IMR-90 (cell line): ENCODE results near the gene RPL10A. TPM values are rescaled to one million over a fixed set of nuclear protein-coding genes. Genes with fewer than 3 reads are reported as not detected.

Experiments used
- ATAC-seq: fragments of 200-7000 bp; cut with Tn5 transposase; 2 replicates; pipeline ENCODE4 v1.9.1; 2020; ENCODE audit warnings: low read depth, mild to moderate bottlenecking, moderate library complexity
- BruUV-seq: library from RNA; stranded (reverse); fragments of 400-500 nt; replicated peaks from 2 replicates; lab custom pipeline; 2021; lab: Mats Ljungman, UMichigan
- CTCF ChIA-PET: fragments of 300-600 bp; formaldehyde crosslinking; extraction: SDS; loops from one replicate; lab custom pipeline; 2021; ENCODE audit warnings: antibody characterized with exemption; lab: Yijun Ruan, JAX
- POLR2A ChIA-PET: fragments of 300-600 bp; sonication (Branson Sonifier 250); formaldehyde crosslinking; loops from one replicate; lab custom pipeline; 2022; ENCODE audit warnings: antibody characterized with exemption; ENCODE audit not compliant: unreplicated experiment; lab: Charles Lee
- DNase-seq: peaks from one replicate; pipeline ENCODE4 v3.0.0; 2013
- H2AFZ ChIP-seq: replicated peaks from 2 replicates; pipeline ENCODE3; 2013; ENCODE audit warnings: low read length, mild to moderate bottlenecking; ENCODE audit not compliant: poor library complexity
- H2AK5ac ChIP-seq: 2 replicates; pipeline ENCODE4 v1.6.1; 2013; ENCODE audit warnings: low read depth, low read length, inconsistent platforms
- H2AK9ac ChIP-seq: replicated peaks from 2 replicates; pipeline ENCODE3; 2013; ENCODE audit warnings: mild to moderate bottlenecking, low read depth, low read length, moderate library complexity; ENCODE audit not compliant: poor library complexity
- H2BK120ac ChIP-seq: 2 replicates; pipeline ENCODE4 v1.6.1; 2013; ENCODE audit warnings: low read depth, low read length, inconsistent platforms
- H2BK15ac ChIP-seq: 3 replicates; pipeline ENCODE4 v1.6.1; 2013; ENCODE audit warnings: low read depth, low read length, inconsistent platforms
- H2BK20ac ChIP-seq: 2 replicates; pipeline ENCODE4 v1.6.1; 2013; ENCODE audit warnings: low read depth, mild to moderate bottlenecking, inconsistent platforms, low read length, moderate library complexity
- H2BK5ac ChIP-seq: 2 replicates; pipeline ENCODE4 v1.6.1; 2013; ENCODE audit warnings: mild to moderate bottlenecking, low read depth, low read length, inconsistent platforms; ENCODE audit not compliant: poor library complexity, severe bottlenecking
- H3K14ac ChIP-seq: replicated peaks from 2 replicates; pipeline ENCODE4 v1.6.1; 2013; ENCODE audit warnings: low read depth, low read length, inconsistent platforms
- H3K18ac ChIP-seq: 2 replicates; pipeline ENCODE4 v1.6.1; 2013; ENCODE audit warnings: low read depth, low read length, control low read depth
- H3K23ac ChIP-seq: 2 replicates; pipeline ENCODE4 v1.6.1; 2013; ENCODE audit warnings: low read depth, low read length, inconsistent platforms
- H3K27ac ChIP-seq: 2 replicates; pipeline ENCODE4 v1.5.1; 2013; ENCODE audit warnings: mild to moderate bottlenecking, control low read depth, low read length; ENCODE audit not compliant: insufficient read depth
- H3K27me3 ChIP-seq: 2 replicates; pipeline ENCODE4 v1.6.1; 2013; ENCODE audit warnings: low read length; ENCODE audit not compliant: control insufficient read depth, insufficient read depth
- H3K36me3 ChIP-seq: 2 replicates; pipeline ENCODE4 v1.6.1; 2013; ENCODE audit warnings: low read length, mixed read lengths; ENCODE audit not compliant: control insufficient read depth, insufficient read depth
- H3K4ac ChIP-seq: 2 replicates; pipeline ENCODE4 v1.6.1; 2013; ENCODE audit warnings: low read depth, low read length, inconsistent platforms
- H3K4me1 ChIP-seq: 2 replicates; pipeline ENCODE4 v1.6.1; 2013; ENCODE audit warnings: low read length, mixed read lengths; ENCODE audit not compliant: control insufficient read depth, insufficient read depth
- H3K4me2 ChIP-seq: 2 replicates; pipeline ENCODE4 v1.6.1; 2013; ENCODE audit warnings: low read depth, mild to moderate bottlenecking, control low read depth, low read length, moderate library complexity
- H3K4me3 ChIP-seq: 2 replicates; pipeline ENCODE4 v1.5.1; 2013; ENCODE audit warnings: low read depth, mild to moderate bottlenecking, control low read depth, low read length, moderate library complexity; ENCODE audit not compliant: insufficient read depth
- H3K56ac ChIP-seq: 2 replicates; pipeline ENCODE4 v1.6.1; 2013; ENCODE audit warnings: low read length, inconsistent platforms; ENCODE audit not compliant: insufficient read depth; ENCODE audit errors: extremely low read depth
- H3K79me1 ChIP-seq, 2 experiments: 2 replicates each; pipeline ENCODE4 v1.6.1; 2013; ENCODE audit warnings: low read length in 2 of 2, inconsistent platforms in 1 of 2, low read depth in 1 of 2
- H3K9ac ChIP-seq: 2 replicates; pipeline ENCODE4 v1.6.1; 2013; ENCODE audit warnings: low read depth, low read length, control low read depth
- H3K9me1 ChIP-seq: 2 replicates; pipeline ENCODE4 v1.6.1; 2013; ENCODE audit warnings: low read length, inconsistent platforms; ENCODE audit not compliant: insufficient read depth
- H3K9me3 ChIP-seq: 2 replicates; pipeline ENCODE4 v1.6.1; 2013; ENCODE audit warnings: low read length; ENCODE audit not compliant: control insufficient read depth, insufficient read depth
- H4K20me1 ChIP-seq: 2 replicates; pipeline ENCODE4 v1.6.1; 2013; ENCODE audit warnings: low read length, inconsistent platforms; ENCODE audit not compliant: insufficient read depth
- H4K5ac ChIP-seq: 2 replicates; pipeline ENCODE4 v1.6.1; 2013; ENCODE audit warnings: mild to moderate bottlenecking, low read depth, low read length, control low read depth
- H4K8ac ChIP-seq, 2 experiments: 2 replicates each; pipeline ENCODE4 v1.6.1; 2013; ENCODE audit warnings: low read depth in 2 of 2, low read length in 2 of 2, control low read depth in 1 of 2, inconsistent platforms in 1 of 2
- H4K91ac ChIP-seq: 2 replicates; pipeline ENCODE4 v1.6.1; 2013; ENCODE audit warnings: low read depth, low read length, inconsistent platforms; ENCODE audit not compliant: insufficient read depth
- BHLHE40 ChIP-seq: fragments of 150-350 bp; IDR thresholded peaks from 2 replicates; pipeline ENCODE4 v1.6.1; 2016; ENCODE audit warnings: mild to moderate bottlenecking, low read depth, low read length
- CTCF ChIP-seq: conservative IDR thresholded peaks from 2 replicates; pipeline ENCODE4 v1.5.1; 2012; ENCODE audit warnings: mild to moderate bottlenecking, low read depth, low read length, improper control_type of control experiment
- ELK1 ChIP-seq: fragments of 150-350 bp; IDR thresholded peaks from 2 replicates; pipeline ENCODE4 v1.6.1; 2016; ENCODE audit warnings: low read depth, mild to moderate bottlenecking, low read length, moderate library complexity, borderline replicate concordance
- MXI1 ChIP-seq: IDR thresholded peaks from 2 replicates; pipeline ENCODE4 v1.6.1; 2012; ENCODE audit warnings: low read depth, mild to moderate bottlenecking, low read length, moderate library complexity, borderline replicate concordance
- NFE2L2 ChIP-seq: fragments of 150-350 bp; IDR thresholded peaks from 2 replicates; pipeline ENCODE4 v1.6.1; 2016; ENCODE audit warnings: low read depth, mild to moderate bottlenecking, low read length
- POLR2A ChIP-seq: IDR thresholded peaks from 2 replicates; pipeline ENCODE4 v1.6.1; 2012; ENCODE audit warnings: mild to moderate bottlenecking, low read depth, low read length
- RFX5 ChIP-seq: IDR thresholded peaks from 2 replicates; pipeline ENCODE4 v1.8.0; 2012; ENCODE audit warnings: low read depth, mild to moderate bottlenecking, low read length, moderate library complexity
- WGBS, 2 experiments: methylation state at CpG; one replicate each; pipeline versions ENCODE4 v1.1.5 to v1.1.7; 2013; ENCODE audit warnings: missing lambda C conversion rate in 2 of 2; ENCODE audit not compliant: insufficient read length in 1 of 2; ENCODE audit errors: extremely low coverage in 2 of 2; 5-methylcytosine and 5-hydroxymethylcytosine counted together
- dilution Hi-C: fragments of 300-500 bp; cut with HindIII; formaldehyde crosslinking; loops from one replicate; pipeline ENCODE4 v1.14.3; 2018; ENCODE audit warnings: low sequenced_read_pairs; ENCODE audit not compliant: unreplicated experiment
- in situ Hi-C: fragments of 300-500 bp; cut with MboI; formaldehyde crosslinking; loops from 3 replicates; pipeline ENCODE4 v1.14.3; 2019; ENCODE audit warnings: low sequenced_read_pairs, inconsistent platforms, mixed read lengths
- intact Hi-C: fragments of 100-400 bp; cut with micrococcal nuclease; formaldehyde crosslinking; loops from 2 replicates; pipeline ENCODE4 v1.10.0; 2022
- polyA plus RNA-seq, 3 experiments: library from polyadenylated mRNA; depleted of rRNA; stranded (reverse); fragments of >200 nt; gene quantifications; 2 replicates each; pipeline ENCODE4 v1.2.3, GENCODE V29; 2012; ENCODE audit warnings: low replicate concordance in 1 of 3
- total RNA-seq: library from RNA; depleted of rRNA; stranded (reverse); fragments of >200 nt; gene quantifications from 2 replicates; pipeline ENCODE4 v1.2.3, GENCODE V29; 2012

Gene RPL10A
- total and polyA plus RNA-seq, 2 of the 4 experiments (the other 2 are of a cell fraction) = 2,310 to 3,153 TPM

GRCh38 chr6:35506536-35506935, 38.3 kb downstream of the RPL10A start:
- no peak overlapping the region for H2BK15ac ChIP-seq
- no peak overlapping the region for H3K9ac ChIP-seq
- H4K91ac ChIP-seq = no peak overlapping the region
- H2BK20ac ChIP-seq = no peak overlapping the region
- no peak overlapping the region for H3K18ac ChIP-seq
- no TSS peak for BruUV-seq
- H2BK5ac ChIP-seq = no peak overlapping the region
- peaks cover 5% of the 10 kb centered on the region; the same call in 1 of the 2 replicates for H3K9me3 ChIP-seq
- ChIA-PET CTCF (no interaction called here), POLR2A (no interaction called here)
- H3K4me3 ChIP-seq = no peak overlapping the region
- H2AFZ ChIP-seq = no peak overlapping the region
- H4K8ac ChIP-seq = no peak overlapping the region
- no peak overlapping the region for H4K5ac ChIP-seq
- H3K14ac ChIP-seq = no peak overlapping the region
- no peak for DNase-seq
- no CpG with 5 or more reads among the region's 3 CpGs for WGBS, 2 experiments
- 0 out of 2 replicates have a peak, but pooled peaks cover 1% of the 10 kb centered on the region for H3K4me1 ChIP-seq
- H2AK9ac ChIP-seq = no peak overlapping the region
- ATAC-seq = no peak
- no peak overlapping the region for H3K56ac ChIP-seq
- no peak overlapping the region for H2BK120ac ChIP-seq
- H3K9me1 ChIP-seq = no peaks in the 10 kb centered on the region
- in situ Hi-C loops (no loop called here), intact Hi-C loops (no loop called here), dilution Hi-C loops (no loop called here)
- H3K27me3 ChIP-seq = peaks cover 60% of the 10 kb centered on the region
- no peak overlapping the region for H3K4ac ChIP-seq
- TF ChIP-seq NFE2L2 (no peak), MXI1 (no peak), POLR2A (no peak), RFX5 (no peak), BHLHE40 (no peak), CTCF (no peak), ELK1 (no peak)
- no peak overlapping the region for H3K4me2 ChIP-seq
- no peak overlapping the region for H3K27ac ChIP-seq
- H3K36me3 ChIP-seq = no peaks in the 10 kb centered on the region
- no peaks in the 10 kb centered on the region for H3K79me1 ChIP-seq
- no peak overlapping the region for H3K23ac ChIP-seq
- H2AK5ac ChIP-seq = no peak overlapping the region
- no peaks in the 10 kb centered on the region for H4K20me1 ChIP-seq
